Measurements from ENCODE around the gene LPIN3. TPM values are rescaled to one million over a fixed set of nuclear protein-coding genes. Genes with fewer than 3 reads are reported as not detected.

LPIN3 gene
- total and polyA plus RNA-seq, 2 of the 8 experiments (the other 6 are each of a cell fraction or from before 2014, with no cell fraction given), result 3.7 to 3.9 TPM

DNA sequence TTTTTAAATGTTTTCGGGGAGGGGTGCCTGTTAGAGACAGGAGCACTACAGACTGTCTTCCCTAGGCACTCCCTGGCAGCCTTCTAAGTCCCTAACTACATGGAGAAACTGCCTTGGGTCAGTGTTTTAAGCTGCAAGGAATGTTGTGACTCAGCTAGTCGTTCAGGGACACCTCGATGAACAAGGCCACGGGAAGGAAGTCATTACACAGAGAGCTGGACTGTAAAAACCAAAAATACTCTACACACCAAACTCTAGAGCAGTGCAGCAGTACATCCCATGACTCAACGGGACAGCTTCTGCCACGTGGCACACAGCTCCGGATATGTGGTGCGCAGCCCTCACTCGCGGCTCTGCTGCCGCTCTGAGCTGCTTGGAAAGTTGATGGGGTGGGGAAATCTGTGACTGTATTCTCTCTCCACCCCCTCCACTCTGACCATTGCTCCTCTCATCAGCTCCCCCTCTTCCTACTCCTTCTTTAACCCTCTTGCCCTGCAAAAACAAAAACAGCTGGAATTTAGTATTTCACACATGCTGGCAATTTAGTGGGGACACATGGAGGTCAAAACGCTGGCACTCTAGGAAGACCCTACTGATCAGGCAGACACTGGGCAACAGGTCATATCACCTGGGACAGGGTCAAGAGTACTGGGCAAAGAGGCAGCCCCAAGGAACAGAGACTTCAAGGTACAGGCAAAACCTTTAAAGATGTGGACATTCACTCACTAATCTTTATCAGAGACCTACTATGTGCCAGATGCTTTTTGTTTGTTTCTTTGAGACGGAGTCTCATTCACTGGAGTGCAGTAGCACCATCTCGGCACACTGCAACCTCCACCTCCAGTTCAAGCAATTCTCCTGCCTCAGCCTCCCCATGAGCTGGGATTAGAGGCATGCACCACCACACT, 10.9 kb upstream of the LPIN3 start:
- no peak overlapping the region for H3K56ac ChIP-seq (replicated peaks; ENCODE audit: insufficient read length, low read depth, low read length)
- no peaks in the 10 kb centered on the region for H3K9me3 ChIP-seq (ENCODE audit: insufficient read depth in 2 of 2, low read depth in 1 of 2, low read length in 1 of 2)
- no peak overlapping the region for H2AK5ac ChIP-seq (ENCODE audit: low read depth, low read length)
- no peak overlapping the region for H3K27ac ChIP-seq (ENCODE audit: low read depth, low read length)
- 0 out of 2 replicates have a peak overlapping the region, but pooled peaks have one; percentile 61 for H2BK15ac ChIP-seq (ENCODE audit: low read length)
- no peak overlapping the region for H3K4ac ChIP-seq (replicated peaks; ENCODE audit: insufficient read length, low read depth, low read length)
- no peak overlapping the region for H3K4me2 ChIP-seq (ENCODE audit: insufficient read depth in 1 of 2, low read depth in 2 of 2, low read length in 2 of 2)
- H3K9ac ChIP-seq (replicated peaks in 1 of 4; ENCODE audit: extremely low read depth in 1 of 4, low read depth in 3 of 4, low read length in 3 of 4), result no peak overlapping the region
- no peak overlapping the region for H2BK120ac ChIP-seq (replicated peaks; ENCODE audit: low read depth, low read length)
- 87% methylated on average over 14 of the region's 14 CpGs; no CpG with 5 or more reads in 1 of the 2 experiments for WGBS, 2 experiments (ENCODE audit: extremely low coverage in 1 of 2, insufficient coverage in 1 of 2, insufficient read length in 1 of 2, insufficient replicate concordance in 2 of 2, low coverage in 1 of 2, low lambda C conversion rate in 2 of 2, missing lambda C conversion rate in 1 of 2)
- H4K8ac ChIP-seq (ENCODE audit: extremely low read depth, insufficient read depth, low read length), result no peak overlapping the region; the same call in 1 of the 2 replicates
- peaks cover 2% of the 10 kb centered on the region; the same call in 1 of the 2 replicates for H3K23me2 ChIP-seq (ENCODE audit: low read depth, low read length)
- no peak overlapping the region for H2AFZ ChIP-seq (ENCODE audit: low read length)
- no peak overlapping the region for H4K5ac ChIP-seq (ENCODE audit: insufficient read length, low read depth, low read length)
- H3K36me3 ChIP-seq (ENCODE audit: control insufficient read depth in 2 of 4, insufficient read depth in 4 of 4, low read length in 3 of 4), result no peaks in the 10 kb centered on the region
- no peak overlapping the region for H2BK5ac ChIP-seq (ENCODE audit: low read depth, low read length)
- H3K4me1 ChIP-seq (replicated peaks in 1 of 4; ENCODE audit: control insufficient read depth in 3 of 4, insufficient read depth in 4 of 4, low read length in 3 of 4), result no peaks in the 10 kb centered on the region
- DNase-seq (ENCODE audit: low read depth in 1 of 2, low spot score in 2 of 2), result no peak
- no peaks in the 10 kb centered on the region for H3K79me2 ChIP-seq (ENCODE audit: control insufficient read depth in 1 of 2, insufficient read depth in 2 of 2, low read length in 2 of 2)
- no peak overlapping the region for H3K4me3 ChIP-seq (ENCODE audit: extremely low read depth in 1 of 4, insufficient read depth in 2 of 4, low read depth in 3 of 4, low read length in 4 of 4)
- no peak overlapping the region for H3K14ac ChIP-seq (ENCODE audit: insufficient read length)
- ChIA-PET POLR2A (ENCODE audit: partially characterized antibody) (interaction anchor here (1.4 kb wide), 1 partner anchor 144 kb away, joined by 3 read pairs; no protein-coding TSS in a partner anchor), CTCF (ENCODE audit: partially characterized antibody) (interaction anchor here (0.8 to 3.2 kb wide), 5 partner anchors 11 to 130 kb away, joined by 3 to 16 read pairs (median 3); partner anchors contain the start of gene LPIN3)
- no peak overlapping the region for H2BK12ac ChIP-seq (ENCODE audit: low read depth, low read length)
- no peaks in the 10 kb centered on the region for H4K20me1 ChIP-seq (replicated peaks in 1 of 2; ENCODE audit: control insufficient read depth in 1 of 2, insufficient read depth in 2 of 2, low read length in 2 of 2)
- no peak overlapping the region for H3K23ac ChIP-seq (ENCODE audit: insufficient read length)
- H2BK20ac ChIP-seq (ENCODE audit: low read length), result no peak overlapping the region
- no peaks in the 10 kb centered on the region for H3K79me1 ChIP-seq (ENCODE audit: low read depth, low read length)
- no peak for FAIRE-seq
- no peaks in the 10 kb centered on the region for H3K27me3 ChIP-seq (replicated peaks in 1 of 4; ENCODE audit: control insufficient read depth in 3 of 4, extremely low read depth in 1 of 4, insufficient read depth in 3 of 4, low read length in 3 of 4)
- H3K18ac ChIP-seq (ENCODE audit: extremely low read depth, low read length), result no peak overlapping the region
- H4K91ac ChIP-seq (replicated peaks; ENCODE audit: insufficient read length, low read length), result no peak overlapping the region
- TF ChIP-seq SP1 (IDR thresholded peaks at IDR 0.05; ENCODE audit: low read depth, low read length) (no peak), E2F6 (IDR thresholded peaks at IDR 0.05) (no peak)
- TF ChIP-seq, protein P1, sequence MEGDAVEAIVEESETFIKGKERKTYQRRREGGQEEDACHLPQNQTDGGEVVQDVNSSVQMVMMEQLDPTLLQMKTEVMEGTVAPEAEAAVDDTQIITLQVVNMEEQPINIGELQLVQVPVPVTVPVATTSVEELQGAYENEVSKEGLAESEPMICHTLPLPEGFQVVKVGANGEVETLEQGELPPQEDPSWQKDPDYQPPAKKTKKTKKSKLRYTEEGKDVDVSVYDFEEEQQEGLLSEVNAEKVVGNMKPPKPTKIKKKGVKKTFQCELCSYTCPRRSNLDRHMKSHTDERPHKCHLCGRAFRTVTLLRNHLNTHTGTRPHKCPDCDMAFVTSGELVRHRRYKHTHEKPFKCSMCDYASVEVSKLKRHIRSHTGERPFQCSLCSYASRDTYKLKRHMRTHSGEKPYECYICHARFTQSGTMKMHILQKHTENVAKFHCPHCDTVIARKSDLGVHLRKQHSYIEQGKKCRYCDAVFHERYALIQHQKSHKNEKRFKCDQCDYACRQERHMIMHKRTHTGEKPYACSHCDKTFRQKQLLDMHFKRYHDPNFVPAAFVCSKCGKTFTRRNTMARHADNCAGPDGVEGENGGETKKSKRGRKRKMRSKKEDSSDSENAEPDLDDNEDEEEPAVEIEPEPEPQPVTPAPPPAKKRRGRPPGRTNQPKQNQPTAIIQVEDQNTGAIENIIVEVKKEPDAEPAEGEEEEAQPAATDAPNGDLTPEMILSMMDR (IDR thresholded peaks at IDR 0.05; ENCODE audit: control extremely low read depth in 1 of 3, insufficient read depth in 1 of 3, low read depth in 1 of 3, low read length in 3 of 3), result no peak

Data from H1 (cell line).